ENCODE data around the gene ALDH1A2.

ALDH1A2 gene

DNA sequence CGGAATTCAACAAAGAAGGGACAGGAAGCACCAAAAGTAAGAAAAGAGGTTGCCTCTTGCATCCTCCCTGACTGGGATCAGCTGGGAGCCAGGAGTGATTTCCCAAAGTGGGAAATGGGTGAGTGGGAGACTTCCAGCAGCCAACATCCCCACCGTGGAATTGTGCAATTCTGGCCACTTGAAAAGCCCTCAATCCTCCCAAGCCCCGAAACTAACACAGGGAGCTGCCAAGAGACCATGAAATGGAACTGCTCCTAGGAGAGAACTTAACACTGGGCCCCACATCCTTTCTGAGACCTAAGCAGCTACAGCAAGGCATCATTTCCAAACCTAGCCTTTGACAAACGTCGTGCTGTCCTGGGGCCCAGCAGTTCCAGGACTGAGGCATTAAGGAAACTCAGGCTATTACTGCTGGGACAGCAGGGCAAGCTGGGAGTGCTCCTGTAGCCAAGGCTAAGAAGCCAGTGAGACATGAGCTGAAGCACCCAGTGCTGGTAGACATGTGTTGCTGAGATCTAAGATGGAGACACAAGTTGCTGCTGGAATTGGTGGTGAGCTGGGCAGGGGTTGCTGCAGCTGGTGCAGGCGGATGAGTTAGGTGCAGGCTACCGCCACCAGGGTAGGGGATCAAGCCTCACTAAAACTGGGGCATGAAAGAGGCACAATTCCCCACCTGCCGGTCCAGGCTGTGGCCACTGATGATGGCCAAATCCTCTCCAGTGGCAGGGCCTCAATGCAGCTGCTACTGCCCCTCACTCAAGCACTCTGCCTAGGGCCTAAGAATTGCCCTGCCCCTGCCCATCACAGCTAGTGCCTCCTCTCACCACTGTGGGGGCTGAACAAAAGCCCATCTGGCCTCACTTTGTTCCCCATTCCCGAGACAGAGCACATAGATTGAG is 43.9 kb downstream of the ALDH1A2 start:
- DNase-seq, result no peak
- POLR2A ChIA-PET, result no interaction called here
- H3K36me3 ChIP-seq (ENCODE audit: control insufficient read depth in 4 of 4, insufficient read depth in 4 of 4, low read length in 3 of 4), result no peaks in the 10 kb centered on the region
- H3K27ac ChIP-seq (ENCODE audit: insufficient read depth in 1 of 2, low read depth in 1 of 2, low read length in 2 of 2, poor library complexity in 1 of 2, severe bottlenecking in 2 of 2), result no peak overlapping the region
- no peaks in the 10 kb centered on the region for H3K4me1 ChIP-seq (ENCODE audit: control extremely low read depth in 1 of 4, control insufficient read depth in 4 of 4, insufficient read depth in 4 of 4, low read length in 3 of 4)
- peaks cover 0 to 45% (median 15%) of the 10 kb centered on the region in 5 experiments for H3K9me3 ChIP-seq (ENCODE audit: control extremely low read depth in 1 of 5, control insufficient read depth in 4 of 5, insufficient read depth in 2 of 5, low read depth in 1 of 5, low read length in 4 of 5)
- no peak overlapping the region for H3K4me3 ChIP-seq (ENCODE audit: control insufficient read depth in 1 of 7, extremely low read depth in 1 of 7, insufficient read depth in 4 of 7, low read depth in 2 of 7, low read length in 6 of 7)
- WGBS (ENCODE audit: insufficient coverage), result 94% methylated on average over 9 of the region's 9 CpGs
- CTCF ChIA-PET, result no interaction called here
- peaks cover 0 to 2% (median 0%) of the 10 kb centered on the region in 5 experiments for H3K27me3 ChIP-seq (replicated peaks in 2 of 5; ENCODE audit: control insufficient read depth in 4 of 5, insufficient read depth in 5 of 5, low read length in 4 of 5)

DNA sequence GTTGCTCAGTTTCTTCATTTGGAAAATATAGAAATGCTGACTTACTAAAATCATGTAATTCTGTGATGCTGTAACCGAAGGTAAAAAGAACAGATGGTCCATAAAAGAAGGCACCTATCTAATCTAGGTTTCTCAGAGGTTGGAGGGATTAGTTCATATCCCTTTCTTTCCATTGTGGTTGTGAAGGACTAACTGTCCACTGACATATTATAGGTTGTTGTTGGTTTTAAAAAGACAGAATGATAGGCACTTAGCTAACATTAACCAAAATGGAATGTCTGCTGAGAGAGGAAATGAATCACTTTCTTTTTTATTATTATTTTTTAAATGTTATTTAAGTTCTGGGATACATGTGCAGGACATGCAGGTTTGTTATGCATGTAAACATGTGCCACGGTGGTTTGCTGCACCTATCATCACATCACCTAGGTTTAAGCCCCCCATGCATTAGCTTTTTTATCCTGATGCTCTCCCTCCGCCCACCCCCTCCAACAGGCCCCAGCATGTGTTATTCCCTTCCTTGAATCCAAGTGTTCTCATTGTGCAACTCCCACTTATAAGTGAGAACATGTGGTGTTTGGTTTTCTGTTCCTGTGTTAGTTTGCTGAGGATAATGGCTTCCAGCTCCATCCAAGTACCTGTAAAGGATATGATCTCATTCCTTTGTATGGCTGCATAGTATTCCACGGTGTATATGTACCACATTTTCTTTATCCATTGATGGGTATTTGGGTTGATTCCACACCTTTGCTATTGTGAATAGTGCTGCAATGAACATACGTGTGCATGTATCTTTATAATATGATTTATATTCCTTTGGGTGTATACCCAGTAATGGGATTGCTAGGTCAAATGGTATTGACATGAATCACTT is 45.8 kb downstream of the ALDH1A2 start:
- ChIA-PET POLR2A (no interaction called here), CTCF (no interaction called here)
- no peak overlapping the region for H3K27ac ChIP-seq (ENCODE audit: insufficient read depth in 1 of 2, low read depth in 1 of 2, low read length in 2 of 2, poor library complexity in 1 of 2, severe bottlenecking in 2 of 2)
- H3K4me1 ChIP-seq (ENCODE audit: control extremely low read depth in 1 of 4, control insufficient read depth in 4 of 4, insufficient read depth in 4 of 4, low read length in 3 of 4), result no peaks in the 10 kb centered on the region
- no peak for DNase-seq
- no peaks in the 10 kb centered on the region for H3K36me3 ChIP-seq (ENCODE audit: control insufficient read depth in 4 of 4, insufficient read depth in 4 of 4, low read length in 3 of 4)
- peaks cover 0 to 30% (median 3%) of the 10 kb centered on the region in 5 experiments for H3K9me3 ChIP-seq (ENCODE audit: control extremely low read depth in 1 of 5, control insufficient read depth in 4 of 5, insufficient read depth in 2 of 5, low read depth in 1 of 5, low read length in 4 of 5)
- 100% methylated on average over 1 of the region's 5 CpGs for WGBS (ENCODE audit: insufficient coverage)
- H3K4me3 ChIP-seq (ENCODE audit: control insufficient read depth in 1 of 7, extremely low read depth in 1 of 7, insufficient read depth in 4 of 7, low read depth in 2 of 7, low read length in 6 of 7), result no peak overlapping the region
- peaks cover 0 to 2% (median 0%) of the 10 kb centered on the region in 5 experiments for H3K27me3 ChIP-seq (replicated peaks in 2 of 5; ENCODE audit: control insufficient read depth in 4 of 5, insufficient read depth in 5 of 5, low read length in 4 of 5)

DNA sequence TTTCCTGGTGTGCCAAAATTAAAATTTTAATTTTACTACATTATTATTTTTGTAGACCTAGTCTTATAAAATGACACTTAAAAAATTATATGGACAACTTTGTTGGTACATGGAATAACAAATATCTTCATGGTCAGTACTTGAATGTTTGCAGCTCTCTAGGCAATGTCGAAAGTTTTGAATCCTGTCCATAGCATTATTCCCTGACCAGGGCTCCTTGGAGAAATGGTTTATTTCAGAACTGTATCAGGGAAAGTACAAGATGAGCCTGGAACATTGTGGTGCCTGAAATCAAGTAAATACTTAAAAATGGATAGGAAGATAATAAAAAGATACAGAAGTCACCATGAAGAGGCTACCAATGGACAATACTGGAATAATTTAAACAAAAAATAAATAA is 47.6 kb downstream of the ALDH1A2 start:
- 100% methylated on average over 1 of the region's 1 CpG for WGBS (ENCODE audit: insufficient coverage)

DNA sequence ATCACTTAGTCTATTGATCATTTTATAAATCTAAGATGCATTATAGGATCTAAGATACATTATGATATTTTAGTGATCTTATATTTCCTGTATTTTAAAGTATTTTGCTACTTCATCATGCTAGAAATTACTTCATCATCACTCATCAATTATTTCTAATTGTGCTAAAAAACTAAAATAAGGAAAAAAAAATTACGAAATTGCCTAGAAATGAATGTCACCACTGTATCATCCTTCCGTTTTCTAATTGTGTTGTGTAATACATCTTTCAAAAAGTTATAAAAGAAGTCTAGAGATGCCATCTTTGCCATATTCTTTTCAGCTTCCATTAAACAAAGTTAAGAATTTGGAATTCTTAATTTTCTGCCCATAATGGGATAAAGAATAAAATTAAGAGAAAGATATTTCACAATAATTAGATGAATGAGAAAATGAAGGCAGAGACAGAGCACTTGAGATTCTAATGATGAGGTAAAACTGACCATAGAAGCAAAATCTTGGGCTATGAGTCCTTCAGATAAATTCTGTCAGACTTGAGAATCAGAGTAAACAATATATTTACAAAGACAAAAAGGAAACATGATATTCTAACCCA is 48.8 kb downstream of the ALDH1A2 start:
- no peak overlapping the region for H3K4me3 ChIP-seq (ENCODE audit: control insufficient read depth in 1 of 7, extremely low read depth in 1 of 7, insufficient read depth in 4 of 7, low read depth in 2 of 7, low read length in 6 of 7)
- WGBS (ENCODE audit: insufficient coverage), result no CpG with 5 or more reads among the region's 2 CpGs
- ChIA-PET CTCF (no interaction called here), POLR2A (no interaction called here)
- H3K27me3 ChIP-seq (replicated peaks in 2 of 5; ENCODE audit: control insufficient read depth in 4 of 5, insufficient read depth in 5 of 5, low read length in 4 of 5), result peaks cover 0 to 13% (median 6%) of the 10 kb centered on the region in 5 experiments
- H3K36me3 ChIP-seq (ENCODE audit: control insufficient read depth in 4 of 4, insufficient read depth in 4 of 4, low read length in 3 of 4), result no peaks in the 10 kb centered on the region
- no peaks in the 10 kb centered on the region for H3K4me1 ChIP-seq (ENCODE audit: control extremely low read depth in 1 of 4, control insufficient read depth in 4 of 4, insufficient read depth in 4 of 4, low read length in 3 of 4)
- H3K27ac ChIP-seq (ENCODE audit: insufficient read depth in 1 of 2, low read depth in 1 of 2, low read length in 2 of 2, poor library complexity in 1 of 2, severe bottlenecking in 2 of 2), result no peak overlapping the region
- no peak for DNase-seq
- H3K9me3 ChIP-seq (ENCODE audit: control extremely low read depth in 1 of 5, control insufficient read depth in 4 of 5, insufficient read depth in 2 of 5, low read depth in 1 of 5, low read length in 4 of 5), result peaks cover 0 to 3% (median 0%) of the 10 kb centered on the region in 5 experiments

More for the DNA sequence above, 47.6 kb downstream of the ALDH1A2 start:
- no peak overlapping the region for H3K27ac ChIP-seq (ENCODE audit: insufficient read depth in 1 of 2, low read depth in 1 of 2, low read length in 2 of 2, poor library complexity in 1 of 2, severe bottlenecking in 2 of 2)
- H3K9me3 ChIP-seq (ENCODE audit: control extremely low read depth in 1 of 5, control insufficient read depth in 4 of 5, insufficient read depth in 2 of 5, low read depth in 1 of 5, low read length in 4 of 5), result peaks cover 0 to 14% (median 0%) of the 10 kb centered on the region in 5 experiments
- CTCF ChIA-PET, result no interaction called here
- H3K27me3 ChIP-seq (replicated peaks in 2 of 5; ENCODE audit: control insufficient read depth in 4 of 5, insufficient read depth in 5 of 5, low read length in 4 of 5), result peaks cover 0 to 9% (median 4%) of the 10 kb centered on the region in 5 experiments
- H3K4me1 ChIP-seq (ENCODE audit: control extremely low read depth in 1 of 4, control insufficient read depth in 4 of 4, insufficient read depth in 4 of 4, low read length in 3 of 4), result no peaks in the 10 kb centered on the region
- DNase-seq, result no peak
- no peaks in the 10 kb centered on the region for H3K36me3 ChIP-seq (ENCODE audit: control insufficient read depth in 4 of 4, insufficient read depth in 4 of 4, low read length in 3 of 4)
- H3K4me3 ChIP-seq (ENCODE audit: control insufficient read depth in 1 of 7, extremely low read depth in 1 of 7, insufficient read depth in 4 of 7, low read depth in 2 of 7, low read length in 6 of 7), result no peak overlapping the region
- POLR2A ChIA-PET, result no interaction called here

DNA sequence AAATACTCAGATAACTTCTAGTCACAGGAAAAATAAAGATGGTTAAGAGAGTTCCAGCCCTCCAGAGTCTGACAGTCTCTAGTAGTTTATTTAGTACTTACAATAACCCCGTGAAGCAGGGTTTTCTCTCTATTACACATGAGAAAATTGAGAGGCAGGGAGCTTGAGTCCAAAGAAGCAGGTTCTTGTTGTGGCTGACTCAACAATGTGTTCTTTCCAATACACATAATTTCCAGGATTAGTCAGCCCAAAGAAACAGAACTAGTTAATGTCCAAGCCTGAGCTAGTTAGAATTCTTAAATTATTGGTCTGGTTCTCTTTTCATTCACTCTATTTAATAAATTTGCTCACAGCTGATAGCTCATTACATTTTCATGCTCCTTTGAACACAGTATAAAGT is 49.9 kb downstream of the ALDH1A2 start:
- CTCF ChIA-PET, result no interaction called here

DNA sequence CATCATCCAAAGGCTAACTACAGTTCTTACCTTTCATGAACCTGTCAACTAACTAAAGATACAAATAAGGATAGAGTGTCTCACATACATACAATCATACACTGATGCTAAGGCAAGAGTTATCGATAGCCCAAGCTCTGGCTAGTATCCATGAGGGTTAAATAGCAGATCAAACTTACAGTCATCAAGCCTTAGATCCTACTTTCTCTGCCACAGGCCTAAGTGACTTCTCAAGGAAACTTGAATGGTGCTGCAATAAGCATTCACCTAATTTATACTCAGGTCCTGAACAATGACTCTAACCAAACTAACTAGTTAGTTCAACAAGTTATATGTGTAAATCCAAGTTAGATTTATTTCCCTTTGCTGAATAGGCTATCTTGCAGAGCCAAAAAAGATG is 51.0 kb downstream of the ALDH1A2 start:
- CTCF ChIA-PET, result no interaction called here
- DNase-seq, result no peak
- WGBS (ENCODE audit: insufficient coverage), result 100% methylated on average over 1 of the region's 1 CpG
- H3K9me3 ChIP-seq (ENCODE audit: control extremely low read depth in 1 of 5, control insufficient read depth in 4 of 5, insufficient read depth in 2 of 5, low read depth in 1 of 5, low read length in 4 of 5), result no peaks in the 10 kb centered on the region
- H3K27ac ChIP-seq (ENCODE audit: insufficient read depth in 1 of 2, low read depth in 1 of 2, low read length in 2 of 2, poor library complexity in 1 of 2, severe bottlenecking in 2 of 2), result no peak overlapping the region
- H3K27me3 ChIP-seq (replicated peaks in 2 of 5; ENCODE audit: control insufficient read depth in 4 of 5, insufficient read depth in 5 of 5, low read length in 4 of 5), result peaks cover 0 to 14% (median 6%) of the 10 kb centered on the region in 5 experiments
- no peaks in the 10 kb centered on the region for H3K4me1 ChIP-seq (ENCODE audit: control extremely low read depth in 1 of 4, control insufficient read depth in 4 of 4, insufficient read depth in 4 of 4, low read length in 3 of 4)
- no peak overlapping the region for H3K4me3 ChIP-seq (ENCODE audit: control insufficient read depth in 1 of 7, extremely low read depth in 1 of 7, insufficient read depth in 4 of 7, low read depth in 2 of 7, low read length in 6 of 7)
- POLR2A ChIA-PET, result no interaction called here
- no peaks in the 10 kb centered on the region for H3K36me3 ChIP-seq (ENCODE audit: control insufficient read depth in 4 of 4, insufficient read depth in 4 of 4, low read length in 3 of 4)

More for the DNA sequence above, 49.9 kb downstream of the ALDH1A2 start:
- Histone ChIP-seq H3K4me3 (ENCODE audit: control insufficient read depth in 1 of 7, extremely low read depth in 1 of 7, insufficient read depth in 4 of 7, low read depth in 2 of 7, low read length in 6 of 7) (no peak overlapping the region), H3K9me3 (ENCODE audit: control extremely low read depth in 1 of 5, control insufficient read depth in 4 of 5, insufficient read depth in 2 of 5, low read depth in 1 of 5, low read length in 4 of 5) (no peaks in the 10 kb centered on the region), H3K36me3 (ENCODE audit: control insufficient read depth in 4 of 4, insufficient read depth in 4 of 4, low read length in 3 of 4) (no peaks in the 10 kb centered on the region), H3K4me1 (ENCODE audit: control extremely low read depth in 1 of 4, control insufficient read depth in 4 of 4, insufficient read depth in 4 of 4, low read length in 3 of 4) (no peaks in the 10 kb centered on the region), H3K27me3 (replicated peaks in 2 of 5; ENCODE audit: control insufficient read depth in 4 of 5, insufficient read depth in 5 of 5, low read length in 4 of 5) (peaks cover 0 to 13% (median 6%) of the 10 kb centered on the region in 5 experiments), H3K27ac (ENCODE audit: insufficient read depth in 1 of 2, low read depth in 1 of 2, low read length in 2 of 2, poor library complexity in 1 of 2, severe bottlenecking in 2 of 2) (no peak overlapping the region)
- WGBS (ENCODE audit: insufficient coverage), result no CpG with 5 or more reads among the region's 1 CpG
- POLR2A ChIA-PET, result no interaction called here
- DNase-seq, result no peak
